Stomach smooth muscle (tissue), 2 donors: ENCODE data around the gene PIAS1.
A peak's percentile ranks its signal among the peaks of the same experiment; 100 is the strongest.

ENCODE experiments used
- H3K27ac ChIP-seq: one replicate; pipeline ENCODE4 v1.7.0; 2013; ENCODE audit warnings: mild to moderate bottlenecking, low read length, inconsistent platforms
- H3K27me3 ChIP-seq, 2 donors: one replicate each; pipeline ENCODE4 v1.7.0; 2013; ENCODE audit warnings: low read length in 2 of 2; ENCODE audit not compliant: insufficient read depth in 2 of 2, control insufficient read depth in 1 of 2
- H3K36me3 ChIP-seq, 2 donors: one replicate each; pipeline ENCODE4 v1.7.0; 2013; ENCODE audit warnings: low read length in 2 of 2; ENCODE audit not compliant: control insufficient read depth in 2 of 2, insufficient read depth in 2 of 2
- H3K4me1 ChIP-seq: one replicate; pipeline ENCODE4 v1.7.0; 2013; ENCODE audit warnings: low read length; ENCODE audit not compliant: control insufficient read depth, insufficient read depth
- H3K4me3 ChIP-seq, 2 donors: one replicate each; pipeline ENCODE4 v1.7.0; 2013; ENCODE audit warnings: low read length in 2 of 2
- H3K9ac ChIP-seq, 2 donors: one replicate each; pipeline ENCODE4 v1.7.0; 2013; ENCODE audit warnings: low read length in 2 of 2, mild to moderate bottlenecking in 1 of 2
- H3K9me3 ChIP-seq, 2 donors: one replicate each; pipeline ENCODE4 v1.7.0; 2013; ENCODE audit warnings: low read length in 2 of 2; ENCODE audit not compliant: control insufficient read depth in 2 of 2
- donor health status: healthy.
- donor health status: Pancreatic carcinoma.

The PIAS1 gene

DNA sequence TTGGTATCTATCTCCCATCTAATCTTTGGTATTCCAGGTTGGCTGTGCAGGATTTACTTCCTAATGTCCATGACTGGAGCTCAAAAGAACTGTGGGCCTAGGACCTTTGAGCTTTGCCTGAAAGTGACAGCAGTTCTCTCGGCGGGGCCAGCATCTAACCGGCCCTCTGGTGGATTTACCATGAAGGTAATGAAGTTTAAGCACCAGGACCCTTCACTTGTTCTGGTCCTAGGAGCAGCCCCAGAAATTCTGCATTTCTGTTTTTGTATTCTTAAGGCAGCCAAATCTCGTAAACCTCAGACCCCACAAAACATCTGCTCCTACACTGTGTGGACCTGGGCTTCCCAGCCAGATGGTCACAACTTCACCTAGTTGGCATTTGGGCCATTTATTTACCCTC, 138.0 kb downstream of the PIAS1 start:
- peaks cover 26% of the 10 kb centered on the region for H3K4me1 ChIP-seq
- peak overlapping the region; percentile 19 for H3K27ac ChIP-seq
- no peak overlapping the region for H3K9ac ChIP-seq
- H3K9me3 ChIP-seq = no peaks in the 10 kb centered on the region
- H3K36me3 ChIP-seq = peaks cover 3 to 4% of the 10 kb centered on the region in 2 donors
- no peak overlapping the region for H3K4me3 ChIP-seq
- no peaks in the 10 kb centered on the region for H3K27me3 ChIP-seq

DNA sequence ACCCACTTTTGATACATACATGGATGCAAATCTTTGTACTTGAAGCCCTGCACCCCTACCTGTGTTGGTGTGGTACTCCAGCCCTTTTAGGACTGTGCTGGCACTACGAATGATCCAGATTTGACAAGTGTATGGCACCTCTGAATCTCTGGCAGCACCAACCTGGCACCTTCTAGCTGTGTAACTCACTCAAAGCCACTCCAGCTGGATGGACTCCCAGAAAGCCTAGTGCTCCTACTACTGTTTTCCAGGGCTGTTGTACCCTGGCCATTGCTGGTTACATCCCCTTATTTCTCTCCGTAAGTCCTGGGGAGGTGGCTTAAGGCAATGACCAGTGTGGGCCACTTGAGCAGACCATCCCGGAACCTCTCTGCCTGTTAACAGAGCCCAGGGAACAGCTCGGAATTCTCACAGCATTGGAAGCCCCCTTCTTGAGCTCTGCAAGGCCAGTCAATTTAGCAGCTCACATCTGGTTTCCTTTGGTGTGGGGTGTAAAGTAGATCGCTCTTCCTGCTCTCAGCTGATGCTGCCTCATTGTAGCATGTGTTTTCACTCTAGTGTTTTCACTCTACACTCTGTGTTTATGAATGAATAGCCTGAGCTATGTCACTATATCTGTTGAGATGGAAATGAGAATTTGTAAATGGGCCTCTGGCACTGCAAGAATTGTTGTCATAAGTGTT, 138.8 kb downstream of the PIAS1 start:
- Histone ChIP-seq H3K9me3 (no peaks in the 10 kb centered on the region), H3K9ac (no peak overlapping the region), H3K27ac (peak overlapping the region; percentile 19), H3K36me3 (peaks cover 3 to 4% of the 10 kb centered on the region in 2 donors), H3K4me3 (no peak overlapping the region), H3K27me3 (no peaks in the 10 kb centered on the region), H3K4me1 (peaks cover 23% of the 10 kb centered on the region)

DNA sequence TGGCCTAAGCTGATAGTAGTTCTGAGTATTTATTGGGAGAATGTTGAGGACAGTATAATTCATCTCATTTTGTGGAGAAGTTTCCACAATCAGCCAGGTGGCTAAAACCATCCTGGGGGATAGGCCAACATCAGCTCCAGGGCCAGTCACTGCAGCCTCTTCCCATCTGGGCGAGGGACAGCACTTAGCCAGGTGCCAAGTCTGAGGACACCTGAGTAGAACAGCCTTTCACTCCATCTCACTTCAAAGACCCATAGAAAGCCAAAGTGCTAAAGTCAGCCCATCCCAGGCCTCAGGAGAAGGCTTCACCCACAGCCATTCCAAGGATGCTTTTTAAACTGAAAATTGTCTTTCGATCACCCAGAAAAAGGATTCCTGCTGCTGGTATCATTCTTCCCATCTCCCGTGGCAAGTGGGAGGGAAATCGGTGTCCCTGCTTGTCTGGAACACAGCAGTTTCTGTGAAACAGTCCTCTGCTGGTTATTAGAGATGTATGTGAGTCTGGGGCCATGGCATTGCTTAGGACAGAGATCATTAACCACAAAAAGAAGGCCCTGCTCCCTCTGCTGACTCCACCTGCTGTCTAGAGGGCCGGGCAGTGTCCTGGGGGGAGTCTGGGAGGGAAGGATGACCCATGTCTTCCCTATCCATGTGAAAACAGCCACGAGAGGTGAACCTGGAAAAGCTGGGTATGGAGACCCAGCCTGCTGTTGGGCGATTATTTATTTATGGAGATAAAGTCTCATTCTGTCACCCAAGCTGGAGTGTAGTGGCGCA, 141.4 kb downstream of the PIAS1 start:
- peaks cover 3 to 4% of the 10 kb centered on the region in 2 donors for H3K36me3 ChIP-seq
- peak overlapping the region; percentile 37 for H3K27ac ChIP-seq
- no peak overlapping the region for H3K9ac ChIP-seq

DNA sequence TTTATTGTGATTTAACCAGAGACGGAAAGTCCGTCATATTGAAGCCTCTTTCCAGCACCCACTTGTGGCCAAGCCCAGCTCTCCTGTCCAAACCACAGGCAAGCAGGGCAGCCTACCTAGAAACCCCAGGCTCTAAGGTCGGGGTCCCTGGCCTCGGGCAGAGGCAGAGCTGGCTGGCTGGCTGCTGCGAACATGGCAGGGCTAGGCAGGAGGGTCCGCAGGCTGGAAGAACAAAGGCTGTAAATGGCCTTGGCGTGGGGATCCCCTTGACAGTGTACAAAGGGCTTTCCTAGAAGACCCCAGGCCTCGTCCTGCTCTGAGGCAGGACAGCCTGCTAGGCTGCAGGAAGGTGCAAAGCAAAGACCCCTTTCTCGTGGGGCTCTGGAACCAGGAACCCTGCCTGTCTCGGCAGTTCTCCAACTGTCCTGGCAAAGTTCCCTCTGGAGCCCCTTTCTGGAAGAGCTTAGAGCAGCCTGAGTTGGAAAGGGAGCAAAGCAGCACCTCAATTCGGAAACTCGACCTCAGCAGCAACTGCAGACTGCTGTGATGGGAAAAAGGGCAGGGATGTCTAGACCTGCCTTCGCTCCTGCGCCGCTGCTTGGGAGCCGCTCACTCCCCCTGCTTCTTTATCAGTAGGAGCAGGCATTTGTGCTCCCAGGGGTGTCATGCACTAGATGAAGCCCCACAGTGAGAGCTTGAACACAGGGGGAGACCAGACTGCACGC, 142.5 kb downstream of the PIAS1 start:
- H3K27me3 ChIP-seq = no peaks in the 10 kb centered on the region
- H3K4me3 ChIP-seq = no peak overlapping the region
- H3K27ac ChIP-seq = no peak overlapping the region
- no peaks in the 10 kb centered on the region for H3K9me3 ChIP-seq
- peaks cover 3 to 4% of the 10 kb centered on the region in 2 donors for H3K36me3 ChIP-seq
- peaks cover 28% of the 10 kb centered on the region for H3K4me1 ChIP-seq
- H3K9ac ChIP-seq = no peak overlapping the region

More for the DNA sequence above, 141.4 kb downstream of the PIAS1 start:
- Histone ChIP-seq H3K9me3 (no peaks in the 10 kb centered on the region), H3K4me3 (no peak overlapping the region), H3K4me1 (peaks cover 27% of the 10 kb centered on the region), H3K27me3 (no peaks in the 10 kb centered on the region)

DNA sequence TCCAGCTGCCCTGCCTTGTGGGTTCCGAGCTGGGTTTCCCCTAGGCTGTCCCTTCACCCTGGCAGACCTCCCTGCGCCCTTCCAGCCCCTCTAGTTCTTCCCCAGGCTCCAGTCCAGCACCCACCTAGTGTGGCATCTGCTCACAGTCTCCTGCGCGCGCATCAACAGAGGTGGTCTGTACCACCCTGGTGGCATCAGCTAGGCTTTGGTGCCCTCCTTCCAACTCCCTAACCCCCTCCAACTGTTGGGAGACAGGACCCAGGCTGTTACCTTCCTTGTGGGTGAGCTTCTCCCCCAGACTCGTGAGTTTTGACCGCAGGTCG, 143.0 kb downstream of the PIAS1 start:
- H3K4me1 ChIP-seq = peaks cover 26% of the 10 kb centered on the region
- no peaks in the 10 kb centered on the region for H3K27me3 ChIP-seq
- no peak overlapping the region for H3K9ac ChIP-seq
- no peak overlapping the region for H3K4me3 ChIP-seq
- no peaks in the 10 kb centered on the region for H3K9me3 ChIP-seq
- H3K27ac ChIP-seq = no peak overlapping the region
- H3K36me3 ChIP-seq = peaks cover 3 to 4% of the 10 kb centered on the region in 2 donors

DNA sequence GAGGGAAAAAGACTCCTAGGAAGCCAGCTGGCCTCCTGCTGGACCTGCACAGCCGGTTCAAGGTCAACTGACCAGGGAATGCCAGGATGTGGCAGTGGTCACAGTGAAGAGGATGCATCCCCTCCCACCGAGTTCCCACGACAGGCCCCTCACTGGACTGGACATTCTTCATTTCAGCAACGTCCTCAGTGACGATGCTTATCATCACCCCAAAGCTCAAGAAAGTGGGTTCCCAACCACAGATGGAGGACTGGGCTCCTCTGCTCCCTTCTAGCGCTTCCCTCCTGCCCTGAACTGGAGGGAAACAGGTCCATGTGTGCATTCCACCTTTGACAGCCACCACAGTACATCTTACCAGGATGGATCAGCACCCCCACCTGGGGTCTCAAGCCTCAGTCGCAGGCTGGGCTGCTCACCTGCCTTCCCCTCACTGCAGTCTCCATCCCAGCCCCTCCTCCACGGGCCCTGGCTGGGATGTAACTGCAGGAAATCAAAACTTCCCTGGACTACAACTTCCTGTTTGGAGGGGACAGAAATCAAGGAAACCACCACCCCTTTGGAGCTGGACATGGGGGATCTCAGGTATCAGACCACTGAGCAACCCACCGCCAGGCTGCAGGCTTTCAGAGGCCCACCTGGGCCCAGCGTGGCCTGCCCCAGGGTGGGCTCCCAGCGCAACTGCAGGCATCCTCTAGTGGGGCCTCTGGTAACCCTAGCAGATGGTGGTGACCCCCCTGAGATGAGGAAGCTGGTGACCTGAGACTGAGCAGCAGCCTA, 143.7 kb downstream of the PIAS1 start:
- no peak overlapping the region for H3K27ac ChIP-seq
- no peak overlapping the region for H3K4me3 ChIP-seq

DNA sequence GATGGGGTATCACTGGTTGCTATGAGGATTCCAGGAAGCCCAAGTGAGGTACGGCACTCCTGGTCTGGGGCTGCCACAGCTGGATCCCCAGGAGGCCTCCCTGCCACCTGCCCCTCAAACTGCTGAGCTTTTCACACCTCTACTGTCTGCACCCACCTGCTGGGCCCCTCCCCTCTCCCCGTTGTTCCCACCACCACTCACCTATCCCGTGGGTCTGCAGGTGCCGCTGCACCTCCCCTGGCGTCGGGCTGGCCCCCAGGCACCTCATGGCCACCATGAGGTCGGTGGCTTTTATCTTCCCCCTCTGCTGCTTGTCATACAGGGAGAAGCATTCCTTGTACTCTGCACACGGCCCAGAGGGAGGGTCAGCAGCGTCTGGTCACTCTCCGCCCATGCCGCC, 145.2 kb downstream of the PIAS1 start:
- no peaks in the 10 kb centered on the region for H3K36me3 ChIP-seq
- no peak overlapping the region for H3K27ac ChIP-seq
- peaks cover 20% of the 10 kb centered on the region for H3K4me1 ChIP-seq
- no peak overlapping the region for H3K9ac ChIP-seq
- no peaks in the 10 kb centered on the region for H3K9me3 ChIP-seq
- H3K4me3 ChIP-seq = no peak overlapping the region
- H3K27me3 ChIP-seq = no peaks in the 10 kb centered on the region

More for the DNA sequence above, 143.7 kb downstream of the PIAS1 start:
- Histone ChIP-seq H3K36me3 (peaks cover under 1 to 4% of the 10 kb centered on the region in 2 donors), H3K27me3 (no peaks in the 10 kb centered on the region), H3K9me3 (no peaks in the 10 kb centered on the region), H3K9ac (no peak overlapping the region), H3K4me1 (peaks cover 21% of the 10 kb centered on the region)

DNA sequence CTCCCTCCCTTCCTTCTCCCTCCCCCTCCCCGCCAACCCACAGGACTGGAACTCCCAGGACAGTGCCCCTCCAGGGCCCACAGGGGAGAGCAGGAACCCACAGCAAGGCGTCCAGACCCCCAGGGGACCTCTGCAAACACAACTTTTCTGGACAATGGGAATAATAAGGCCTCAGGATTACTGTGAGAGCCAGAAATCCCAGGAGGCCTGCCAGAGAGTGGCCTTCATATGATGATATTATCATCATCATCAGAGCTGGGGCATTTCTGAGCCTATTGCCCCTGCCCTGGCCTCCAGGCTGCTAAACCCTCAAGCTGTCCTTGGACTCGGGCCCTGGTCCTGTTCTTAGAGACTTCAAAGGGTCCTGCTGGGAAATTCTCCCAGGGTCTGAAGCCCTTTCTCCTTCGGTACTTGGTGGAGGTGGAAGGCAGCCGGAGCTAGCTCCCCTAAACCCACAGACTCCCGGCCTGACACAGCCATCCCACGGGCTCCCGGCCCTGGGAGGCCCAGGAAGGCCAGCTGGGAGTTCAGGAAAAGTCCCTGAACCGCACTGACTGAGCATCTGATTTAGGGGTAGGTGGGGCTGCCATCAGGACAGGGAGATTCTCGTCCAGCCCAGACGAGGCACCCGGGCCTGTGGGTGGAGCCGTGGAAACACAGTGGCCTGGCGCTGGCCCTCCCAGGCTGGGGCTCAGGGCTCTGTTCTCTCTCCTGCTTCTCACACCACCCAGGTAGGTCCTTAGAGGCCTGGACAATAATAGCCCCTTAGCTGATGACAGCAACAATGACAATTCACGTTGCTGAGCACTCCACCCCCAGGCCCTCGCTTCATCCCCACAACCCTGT, 146.1 kb downstream of the PIAS1 start:
- H3K4me3 ChIP-seq = no peak overlapping the region
- no peak overlapping the region for H3K9ac ChIP-seq
- H3K36me3 ChIP-seq = no peaks in the 10 kb centered on the region
- no peaks in the 10 kb centered on the region for H3K27me3 ChIP-seq
- no peak overlapping the region for H3K27ac ChIP-seq
- H3K4me1 ChIP-seq = peaks cover 26% of the 10 kb centered on the region
- no peaks in the 10 kb centered on the region for H3K9me3 ChIP-seq

DNA sequence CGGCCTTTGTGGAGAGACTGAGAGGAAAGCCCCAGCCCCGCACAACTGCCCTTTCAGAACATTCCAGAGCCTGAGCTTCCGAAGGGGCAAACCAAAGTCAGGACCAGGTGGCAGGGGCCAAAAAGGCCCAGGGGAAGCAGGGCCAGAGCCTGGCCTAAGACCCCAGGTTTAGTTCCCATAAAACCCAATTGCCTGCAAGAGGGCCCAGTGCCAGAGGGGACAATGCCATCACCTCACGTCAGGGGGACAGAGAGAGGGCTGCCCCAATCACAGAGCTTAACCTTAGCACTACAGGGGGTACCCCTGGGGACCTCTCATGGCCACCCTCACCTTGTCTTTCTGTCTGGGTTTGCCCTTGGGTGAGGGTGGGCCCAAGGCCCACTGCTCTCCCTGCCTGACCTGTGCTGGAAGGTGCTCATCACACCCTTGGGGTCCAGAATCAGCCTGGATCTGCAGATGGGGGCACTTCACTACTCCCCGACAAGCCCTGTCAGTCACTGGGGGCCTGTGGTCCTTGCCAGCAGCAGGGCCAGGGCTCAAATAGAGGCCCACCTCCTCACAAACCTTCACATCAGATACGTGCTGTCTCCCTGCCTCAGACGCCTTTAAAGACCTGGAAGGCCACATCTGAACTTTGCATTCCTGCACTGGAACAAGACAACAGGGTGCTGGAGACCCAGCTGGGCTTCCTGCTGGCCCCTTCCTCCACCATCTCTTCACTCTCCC, 147.2 kb downstream of the PIAS1 start:
- no peaks in the 10 kb centered on the region for H3K9me3 ChIP-seq
- H3K4me3 ChIP-seq = no peak overlapping the region
- no peaks in the 10 kb centered on the region for H3K27me3 ChIP-seq
- no peak overlapping the region for H3K9ac ChIP-seq
- peaks cover 31% of the 10 kb centered on the region for H3K4me1 ChIP-seq
- H3K36me3 ChIP-seq = no peaks in the 10 kb centered on the region
- H3K27ac ChIP-seq = no peak overlapping the region
